Measurements from ENCODE around the gene PNPLA3.

The PNPLA3 gene

GRCh38 chr22:43924877-43925276, 1.3 kb downstream of the PNPLA3 start:
- no peak for DNase-seq (ENCODE audit: low read depth in 2 of 2)

GRCh38 chr22:43925433-43926348, 2.1 kb downstream of the PNPLA3 start:
- DNase-seq (ENCODE audit: low read depth in 2 of 2) = no peak

- no peak for DNase-seq (ENCODE audit: low read depth in 2 of 2)
These were observed 2.7 kb downstream of the PNPLA3 start for GRCh38 chr22:43926349-43926710.

DNA sequence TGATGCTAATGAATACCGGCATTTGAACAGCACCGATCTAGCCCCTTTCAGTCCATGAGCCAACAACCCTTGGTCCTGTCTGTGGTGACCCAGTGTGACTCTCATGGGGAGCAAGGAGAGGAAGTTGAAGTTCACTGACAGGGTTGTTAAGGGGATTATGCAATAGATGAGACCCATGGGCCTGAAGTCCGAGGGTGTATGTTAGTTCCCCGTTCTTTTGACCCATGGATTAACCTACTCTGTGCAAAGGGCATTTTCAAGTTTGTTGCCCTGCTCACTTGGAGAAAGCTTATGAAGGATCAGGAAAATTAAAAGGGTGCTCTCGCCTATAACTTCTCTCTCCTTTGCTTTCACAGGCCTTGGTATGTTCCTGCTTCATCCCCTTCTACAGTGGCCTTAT, 4.9 kb downstream of the PNPLA3 start:
- no peak for DNase-seq (ENCODE audit: low read depth in 2 of 2)

GRCh38 chr22:43928908-43929307, 5.3 kb downstream of the PNPLA3 start:
- DNase-seq (ENCODE audit: low read depth in 2 of 2) = no peak

- DNase-seq (ENCODE audit: low read depth in 2 of 2) = no peak
These were observed 8.2 kb downstream of the PNPLA3 start for GRCh38 chr22:43931771-43932170.

DNA sequence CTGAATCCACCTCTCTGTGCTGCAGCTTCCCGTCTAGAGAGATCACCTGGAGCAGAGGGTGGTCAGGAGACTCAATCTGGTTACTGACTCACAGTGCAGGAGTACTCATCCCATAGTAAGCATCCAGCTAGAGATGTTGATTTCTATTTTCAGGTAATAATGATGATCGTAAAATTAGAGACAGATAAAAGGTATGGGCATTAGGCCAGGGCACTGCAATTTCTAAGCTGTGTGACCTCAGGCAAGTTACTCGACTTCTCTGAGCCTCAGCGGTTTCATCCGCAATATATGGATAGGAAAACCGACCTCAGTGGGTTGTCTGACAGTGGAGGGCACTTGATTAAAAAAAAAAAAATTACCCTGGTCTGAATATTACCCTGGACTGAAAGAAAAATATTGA, 17.8 kb downstream of the PNPLA3 start:
- DNase-seq (ENCODE audit: low read depth in 2 of 2) = no peak

DNA sequence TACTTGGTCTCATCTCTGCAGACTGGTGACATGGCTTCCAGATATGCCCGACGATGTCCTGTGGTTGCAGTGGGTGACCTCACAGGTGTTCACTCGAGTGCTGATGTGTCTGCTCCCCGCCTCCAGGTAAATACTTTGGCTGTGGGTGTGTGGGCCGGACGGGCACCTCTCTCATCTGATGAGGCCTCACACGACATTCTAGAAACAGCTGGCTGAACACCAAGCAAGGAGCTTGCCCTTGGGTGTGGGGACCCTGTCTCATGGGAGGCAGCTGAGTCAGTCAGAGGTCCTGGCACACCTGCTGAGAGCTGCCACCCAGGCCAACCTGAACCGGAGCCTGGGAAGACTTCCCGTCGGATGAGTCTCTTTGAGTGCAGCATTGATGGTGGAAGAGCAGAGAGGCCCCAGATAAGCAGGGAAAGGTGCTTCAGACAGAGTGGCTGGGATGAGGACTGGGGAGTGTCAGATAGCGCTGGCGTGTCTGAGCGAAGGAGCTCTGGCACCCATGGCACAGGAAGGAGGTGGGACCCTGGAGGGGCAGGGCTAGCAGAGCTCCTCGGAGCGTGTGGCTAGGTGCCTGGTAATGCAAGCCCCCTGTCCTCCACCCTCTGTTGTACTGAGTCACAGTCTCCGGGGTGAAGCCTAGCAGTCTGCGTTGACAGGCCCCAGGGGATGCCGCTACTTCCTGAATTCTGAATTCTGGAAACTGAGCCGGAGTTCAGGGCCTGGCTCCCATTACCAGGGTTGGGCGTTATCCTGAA, 21.2 kb downstream of the PNPLA3 start:
- no peak for DNase-seq (ENCODE audit: low read depth in 2 of 2)

DNA sequence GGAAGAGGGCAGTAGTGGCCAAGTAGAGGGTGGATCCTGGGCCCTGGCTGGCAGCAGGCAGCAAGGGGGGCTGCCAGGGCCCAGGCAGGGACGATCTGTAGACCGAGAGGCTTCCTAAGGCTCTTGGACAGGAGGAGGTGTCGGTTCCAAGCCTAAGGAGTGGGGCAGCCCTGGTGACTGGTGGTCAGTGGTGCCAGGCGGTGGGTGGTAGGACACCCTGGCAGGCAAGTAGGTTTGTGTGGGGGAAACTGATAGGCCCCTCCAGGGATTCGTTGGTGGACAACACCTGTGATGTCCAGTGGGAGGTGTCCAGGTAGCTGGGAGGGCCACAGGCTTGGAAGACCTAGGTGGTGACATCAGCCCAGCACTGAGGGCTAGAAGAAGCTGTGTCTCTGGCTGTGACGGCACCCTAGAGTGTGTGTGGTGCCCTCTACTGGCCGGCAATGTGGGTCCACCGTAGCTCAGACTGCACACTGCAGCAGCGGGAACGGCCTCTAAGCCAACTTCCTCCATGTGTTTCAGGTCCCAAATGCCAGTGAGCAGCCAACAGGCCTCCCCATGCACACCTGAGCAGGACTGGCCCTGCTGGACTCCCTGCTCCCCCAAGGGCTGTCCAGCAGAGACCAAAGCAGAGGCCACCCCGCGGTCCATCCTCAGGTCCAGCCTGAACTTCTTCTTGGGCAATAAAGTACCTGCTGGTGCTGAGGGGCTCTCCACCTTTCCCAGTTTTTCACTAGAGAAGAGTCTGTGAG, 22.2 kb downstream of the PNPLA3 start:
- DNase-seq (ENCODE audit: low read depth in 2 of 2) = peak; percentile 39 to 66

GRCh38 chr22:43946384-43946667, 22.7 kb downstream of the PNPLA3 start:
- DNase-seq (ENCODE audit: low read depth in 2 of 2) = no peak

DNA sequence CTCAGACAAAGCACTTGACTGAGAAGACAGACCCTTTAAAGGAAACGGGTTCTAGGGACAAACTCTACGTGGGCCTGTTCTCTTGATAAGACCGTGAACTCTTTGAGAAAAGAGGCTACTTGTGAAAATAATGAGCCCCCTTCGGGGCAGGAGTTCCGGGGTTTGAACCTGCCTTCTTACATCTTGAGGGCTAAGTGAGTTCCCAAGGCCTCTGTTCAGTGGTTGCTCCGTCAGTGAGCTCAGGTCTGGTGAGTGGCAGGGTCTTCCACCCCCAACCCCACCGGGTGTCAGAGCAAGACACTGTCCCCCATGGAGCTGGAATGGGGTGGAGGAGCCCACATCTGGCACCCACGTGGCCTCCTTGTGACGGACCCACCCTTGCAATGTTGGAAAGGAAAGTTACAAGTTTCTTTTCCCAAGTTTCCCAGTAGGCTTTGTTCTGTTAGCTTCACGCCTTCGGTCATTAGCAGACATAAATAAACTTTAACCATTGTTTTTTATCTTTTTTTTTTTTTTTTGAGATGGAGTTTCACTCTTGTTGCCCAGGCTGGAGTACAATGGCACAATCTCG, 25.3 kb downstream of the PNPLA3 start:
- no peak for DNase-seq (ENCODE audit: low read depth in 2 of 2)

DNA sequence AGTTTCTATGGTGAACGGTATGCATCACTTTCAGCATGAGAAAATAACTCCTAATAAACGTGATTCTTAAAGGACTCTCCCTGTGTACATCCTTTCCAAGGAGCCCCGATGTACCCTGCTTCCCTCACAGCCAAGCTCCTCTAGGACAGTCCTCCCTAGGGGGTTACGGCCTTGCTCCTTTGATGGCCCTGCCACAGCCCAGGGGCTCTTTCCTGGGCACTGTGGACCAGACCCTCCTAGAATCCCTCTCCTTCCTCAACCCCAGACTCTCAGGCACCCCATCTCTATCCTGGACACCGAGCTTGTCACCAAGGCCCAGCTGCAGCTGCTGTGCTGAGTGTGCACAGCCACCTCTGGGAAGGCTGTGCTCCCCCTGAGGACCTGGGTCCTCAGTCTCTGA, 27.8 kb downstream of the PNPLA3 start:
- no peak for DNase-seq (ENCODE audit: low read depth in 2 of 2)

DNA sequence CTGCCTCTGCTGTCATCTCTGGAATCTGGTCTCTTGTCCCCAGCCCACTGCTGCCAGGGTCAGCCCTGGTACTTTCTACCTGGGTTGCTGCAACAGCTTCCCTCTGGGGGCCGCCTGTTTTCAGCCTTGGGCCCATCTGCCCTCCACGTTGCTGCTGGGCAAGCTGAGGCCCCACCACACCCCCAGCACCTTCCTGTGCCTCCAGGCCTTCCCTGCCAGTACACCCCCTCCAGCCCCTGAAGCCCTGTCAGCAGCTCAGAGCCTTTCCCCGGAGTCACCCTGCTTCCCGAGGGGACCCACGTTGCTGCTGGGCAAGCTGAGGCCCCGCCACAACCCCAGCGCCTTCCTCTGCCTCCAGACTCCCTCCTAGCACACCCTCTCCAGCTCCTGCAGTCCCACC, 28.4 kb downstream of the PNPLA3 start:
- DNase-seq (ENCODE audit: low read depth in 2 of 2) = no peak

GRCh38 chr22:43953988-43954785, 30.6 kb downstream of the PNPLA3 start:
- no peak for DNase-seq (ENCODE audit: low read depth in 2 of 2)

DNA sequence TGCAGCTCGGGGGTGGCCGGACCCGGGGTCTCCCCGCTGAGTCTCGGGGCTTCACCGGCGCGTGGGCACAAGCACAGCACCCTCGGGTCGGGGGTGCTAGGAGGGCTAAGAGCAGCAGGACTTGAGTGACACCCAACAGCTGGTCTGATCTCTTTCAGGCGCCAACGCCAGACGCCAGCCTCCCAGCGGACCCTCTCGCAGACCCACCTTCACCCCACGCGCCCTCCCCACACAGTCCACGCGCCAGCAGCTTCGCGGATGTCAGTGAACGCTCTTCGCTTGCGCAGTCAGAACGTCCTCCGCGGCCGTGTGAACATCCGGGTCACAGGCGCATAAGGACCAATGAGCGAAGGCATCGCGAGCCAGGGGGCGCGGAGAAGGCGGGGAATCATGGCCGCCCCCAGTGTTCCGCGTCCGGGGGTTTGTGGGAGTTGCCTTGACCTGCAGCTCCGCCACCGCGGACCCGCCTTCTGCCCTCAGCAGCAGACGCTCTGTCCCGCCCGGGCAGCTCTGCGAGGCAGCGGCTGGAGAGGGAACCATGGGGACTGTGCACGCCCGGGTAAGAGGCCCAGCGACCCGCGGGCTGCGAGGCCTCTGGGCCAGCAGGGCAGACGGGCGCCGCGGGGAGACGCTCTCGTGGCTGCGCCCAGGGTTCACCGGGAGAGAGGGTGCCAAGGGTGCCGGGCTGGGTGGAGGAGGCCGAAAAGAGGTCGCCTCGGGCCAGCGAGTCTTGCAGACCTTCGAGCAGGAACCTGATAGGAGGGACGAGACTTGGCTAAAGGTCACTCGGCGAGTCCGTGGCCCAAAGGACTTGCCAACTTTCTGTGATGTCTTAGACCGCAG, 31.7 kb downstream of the PNPLA3 start, which contains the start of gene SAMM50:
TSS of gene SAMM50 (plus strand) at position 403 of the 843 bp plus-strand sequence. CDS start at position 539, 136 bp downstream.
- peak; percentile 85 to 89 for DNase-seq (ENCODE audit: low read depth in 2 of 2)

DNA sequence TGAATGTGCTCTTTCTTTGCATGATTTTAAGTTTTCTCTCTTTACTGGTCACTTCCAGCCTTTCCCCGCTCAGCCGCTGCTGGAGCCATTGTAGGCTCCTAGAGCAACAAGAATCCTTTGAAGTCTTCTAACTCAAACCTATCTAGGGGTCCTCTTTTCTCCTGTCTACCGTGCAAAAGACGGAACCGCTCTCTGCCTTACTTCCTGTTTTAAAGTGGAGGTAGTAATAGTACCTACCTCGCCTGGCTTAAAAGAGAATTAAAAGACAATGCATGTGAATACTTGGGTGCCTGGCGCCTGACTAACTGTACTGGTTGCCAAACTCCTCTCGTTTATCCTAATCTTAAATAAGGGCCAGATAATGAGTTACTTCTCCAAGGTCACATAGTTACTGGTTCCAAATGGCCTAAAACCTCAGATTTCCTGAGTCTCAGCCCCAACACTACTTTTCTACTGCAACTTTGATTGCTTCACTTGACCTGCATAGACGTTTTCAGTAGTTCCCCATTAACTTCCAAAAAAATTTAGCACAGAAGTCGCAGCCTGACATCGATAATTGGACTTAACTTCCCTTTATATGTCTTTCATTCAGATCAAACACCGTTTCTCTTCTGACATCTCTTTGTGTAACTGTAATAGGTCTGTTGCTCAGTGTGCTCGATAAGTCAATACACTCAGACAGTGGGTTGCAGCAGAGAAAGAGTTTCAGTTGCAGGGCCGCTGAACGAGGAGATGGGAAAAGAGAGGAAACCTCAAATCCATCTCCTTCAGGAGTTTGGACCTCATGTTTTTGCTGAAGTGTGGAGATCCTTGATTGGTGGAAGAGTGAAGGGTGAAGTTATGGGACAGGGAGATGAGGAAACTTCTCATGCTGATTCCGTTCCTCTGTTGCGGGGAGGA, 32.5 kb downstream of the PNPLA3 start:
- DNase-seq (ENCODE audit: low read depth in 2 of 2) = no peak

DNA sequence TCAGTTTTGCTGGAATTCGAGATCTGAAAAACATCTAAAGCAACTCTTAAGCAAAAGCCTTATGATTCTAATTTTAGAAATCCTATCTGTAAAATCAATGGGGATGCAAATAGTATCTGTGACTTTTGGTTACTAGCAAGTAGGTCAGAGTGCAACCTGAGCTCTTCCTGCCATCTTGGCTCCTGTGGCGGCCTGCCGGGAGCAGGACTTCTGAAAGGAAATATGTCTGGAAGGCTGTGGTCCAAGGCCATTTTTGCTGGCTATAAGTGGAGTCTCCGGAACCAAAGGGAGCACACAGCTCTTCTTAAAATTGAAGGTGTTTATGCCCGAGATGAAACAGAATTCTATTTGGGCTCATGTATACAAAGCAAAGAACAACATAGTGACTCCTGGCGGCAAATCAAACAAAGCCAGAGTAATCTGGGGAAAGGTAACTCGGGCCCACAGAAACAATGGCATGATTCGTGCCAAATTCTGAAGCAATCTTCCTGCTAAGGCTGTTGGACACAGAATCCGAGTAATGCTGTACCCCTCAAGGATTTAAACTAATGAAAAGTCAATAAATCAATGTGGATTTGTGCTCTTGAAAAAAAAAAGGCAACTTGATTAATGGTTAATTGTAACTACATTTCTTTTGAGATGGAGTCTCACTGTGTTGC, 33.3 kb downstream of the PNPLA3 start:
- no peak for DNase-seq (ENCODE audit: low read depth in 2 of 2)

DNA sequence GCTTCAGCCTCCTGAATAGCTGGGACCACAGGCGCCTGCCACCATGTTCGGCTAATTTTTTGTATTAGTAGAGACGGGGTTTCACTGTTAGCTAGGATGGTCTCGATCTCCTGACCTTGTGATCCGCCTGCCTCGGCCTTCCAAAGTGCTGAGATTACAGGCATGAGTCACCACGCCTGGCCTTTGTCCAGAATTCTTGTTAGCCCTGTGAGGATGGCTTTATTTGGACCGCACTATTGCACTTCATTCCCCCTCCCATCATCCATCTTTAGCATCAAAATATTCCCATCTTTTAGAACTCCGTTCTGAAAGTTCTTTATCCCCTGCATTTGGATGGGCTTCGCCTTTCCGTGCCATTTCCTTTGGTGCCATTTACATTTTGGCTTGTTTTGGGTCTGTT, 34.3 kb downstream of the PNPLA3 start:
- no peak for DNase-seq (ENCODE audit: low read depth in 2 of 2)
